ENCODE data around the gene MT3. TPM values are rescaled to one million over a fixed set of nuclear protein-coding genes. Genes with fewer than 3 reads are reported as not detected.
A peak's percentile ranks its signal among the peaks of the same experiment; 100 is the strongest.

MT3 gene
- total and polyA plus RNA-seq, 2 of the 8 experiments (the other 6 are each of a cell fraction or from before 2014, with no cell fraction given) = 0.17 TPM; not detected in 1

DNA sequence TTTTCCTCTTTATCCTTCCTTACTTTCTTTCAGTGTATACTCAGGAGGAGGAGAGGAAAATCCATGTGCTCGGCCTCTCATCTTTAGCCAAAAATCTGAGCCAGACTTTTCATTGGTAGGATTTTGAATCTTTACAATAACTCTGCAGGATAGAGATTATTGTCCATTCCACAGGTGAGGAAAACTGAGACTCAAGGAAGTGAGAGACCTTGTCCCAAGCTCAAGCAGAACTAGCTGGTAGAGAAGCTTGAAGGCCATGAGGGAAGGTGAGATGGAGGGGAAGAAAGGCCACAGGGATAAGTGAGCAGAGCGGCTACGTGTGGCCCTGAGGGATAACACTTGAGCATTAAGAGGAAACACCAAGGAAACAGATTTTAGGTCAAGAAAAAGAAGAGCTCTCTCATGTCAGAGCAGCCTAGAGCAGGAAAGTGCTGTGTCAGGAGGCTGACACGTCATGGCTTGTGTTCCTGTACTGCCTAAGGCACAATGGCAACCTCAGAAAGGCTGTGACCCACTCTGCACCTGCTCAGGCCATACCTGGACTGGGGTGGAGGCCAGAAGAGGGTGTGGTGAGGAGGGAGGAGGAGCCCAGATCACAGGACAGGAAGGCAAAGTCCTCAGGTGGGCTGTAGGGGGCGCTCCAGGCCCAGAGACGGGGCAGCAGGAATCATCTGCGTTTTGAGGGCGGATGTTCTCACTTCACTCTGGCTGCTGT is 12.6 kb upstream of the MT3 start:
- Histone ChIP-seq H2BK12ac (ENCODE audit: low read depth, low read length) (0 out of 2 replicates have a peak overlapping the region, but pooled peaks have one; percentile 19), H3K79me2 (ENCODE audit: control insufficient read depth in 1 of 2, insufficient read depth in 2 of 2, low read length in 2 of 2) (no peaks in the 10 kb centered on the region), H3K18ac (ENCODE audit: extremely low read depth, low read length) (no peak overlapping the region), H4K20me1 (replicated peaks in 1 of 2; ENCODE audit: control insufficient read depth in 1 of 2, insufficient read depth in 2 of 2, low read length in 2 of 2) (no peaks in the 10 kb centered on the region), H2BK15ac (ENCODE audit: low read length) (no peak overlapping the region), H3K14ac (ENCODE audit: insufficient read length) (no peak overlapping the region), H3K27ac (ENCODE audit: low read depth, low read length) (no peak overlapping the region), H3K9ac (replicated peaks in 1 of 4; ENCODE audit: extremely low read depth in 1 of 4, low read depth in 3 of 4, low read length in 3 of 4) (no peak overlapping the region), H3K23ac (ENCODE audit: insufficient read length) (no peak overlapping the region), H3K56ac (replicated peaks; ENCODE audit: insufficient read length, low read depth, low read length) (no peak overlapping the region), H3K4me2 (ENCODE audit: insufficient read depth in 1 of 2, low read depth in 2 of 2, low read length in 2 of 2) (no peak overlapping the region), H3K27me3 (replicated peaks in 1 of 4; ENCODE audit: control insufficient read depth in 3 of 4, extremely low read depth in 1 of 4, insufficient read depth in 3 of 4, low read length in 3 of 4) (no peaks in the 10 kb centered on the region; a peak in 1 of 7 replicates), H3K4me1 (replicated peaks in 1 of 4; ENCODE audit: control insufficient read depth in 3 of 4, insufficient read depth in 4 of 4, low read length in 3 of 4) (no peaks in the 10 kb centered on the region), H4K5ac (ENCODE audit: insufficient read length, low read depth, low read length) (no peak overlapping the region), H2AFZ (ENCODE audit: low read length) (no peak overlapping the region), H2BK120ac (replicated peaks; ENCODE audit: low read depth, low read length) (no peak overlapping the region), H3K23me2 (ENCODE audit: low read depth, low read length) (no peaks in the 10 kb centered on the region), H3K9me3 (ENCODE audit: insufficient read depth in 2 of 2, low read depth in 1 of 2, low read length in 1 of 2) (peaks cover 4 to 6% of the 10 kb centered on the region in 2 experiments; a peak in 2 of 4 replicates), H4K8ac (ENCODE audit: extremely low read depth, insufficient read depth, low read length) (no peak overlapping the region), H4K91ac (replicated peaks; ENCODE audit: insufficient read length, low read length) (no peak overlapping the region), H2AK5ac (ENCODE audit: low read depth, low read length) (no peak overlapping the region), H2BK5ac (ENCODE audit: low read depth, low read length) (no peak overlapping the region), H3K36me3 (ENCODE audit: control insufficient read depth in 2 of 4, insufficient read depth in 4 of 4, low read length in 3 of 4) (no peaks in the 10 kb centered on the region), H3K4ac (replicated peaks; ENCODE audit: insufficient read length, low read depth, low read length) (no peak overlapping the region), H3K79me1 (ENCODE audit: low read depth, low read length) (no peaks in the 10 kb centered on the region), H3K4me3 (ENCODE audit: extremely low read depth in 1 of 4, insufficient read depth in 2 of 4, low read depth in 3 of 4, low read length in 4 of 4) (no peak overlapping the region), H2BK20ac (ENCODE audit: low read length) (no peak overlapping the region)
- WGBS, 2 experiments (ENCODE audit: extremely low coverage in 1 of 2, insufficient coverage in 1 of 2, insufficient read length in 1 of 2, insufficient replicate concordance in 2 of 2, low coverage in 1 of 2, low lambda C conversion rate in 2 of 2, missing lambda C conversion rate in 1 of 2) = 29% methylated on average over 8 of the region's 8 CpGs; no CpG with 5 or more reads in 1 of the 2 experiments
- FAIRE-seq (peak; percentile 62), DNase-seq (ENCODE audit: low read depth in 1 of 2, low spot score in 2 of 2) (peak; percentile 67 to 94)
- CTCF ChIA-PET (ENCODE audit: partially characterized antibody) = interaction anchor here (0.6 to 4.6 kb wide), 35 partner anchors 9 to 879 kb away, joined by 3 to 39 read pairs (median 3); partner anchors contain the start of genes MT1A, MT1G, MT3 and MT4
- POLR2A ChIA-PET (ENCODE audit: partially characterized antibody) = interaction anchor here (1.4 kb wide), 1 partner anchor 30 kb away, joined by 3 read pairs; no protein-coding TSS in a partner anchor
- TF ChIP-seq SIX5 (IDR thresholded peaks at IDR 0.05; ENCODE audit: low read depth, low read length) = no peak
- 0 out of 2 replicates have a peak, but pooled peaks have one; percentile 9 for TF ChIP-seq CREB1 (IDR thresholded peaks at IDR 0.05)
- 0 out of 2 replicates have a peak, but pooled peaks have one; percentile 24 for TF ChIP-seq JUND (IDR thresholded peaks at IDR 0.05; ENCODE audit: low read length)
- TF ChIP-seq TCF12 (IDR thresholded peaks at IDR 0.05; ENCODE audit: low read depth, low read length) = no peak
- no peak for TF ChIP-seq EZH2 (IDR thresholded peaks at IDR 0.05; ENCODE audit: low read depth, low read length, severe bottlenecking)
- TF ChIP-seq KDM5A (IDR thresholded peaks at IDR 0.05; ENCODE audit: low read length) = no peak
- peak; percentile 97 to 99 for TF ChIP-seq RAD21 (IDR thresholded peaks at IDR 0.05 in 1 of 2, conservative IDR thresholded peaks at IDR 0.05 in 1 of 2; ENCODE audit: low read depth in 2 of 2, low read length in 2 of 2)
- TF ChIP-seq, protein P1, sequence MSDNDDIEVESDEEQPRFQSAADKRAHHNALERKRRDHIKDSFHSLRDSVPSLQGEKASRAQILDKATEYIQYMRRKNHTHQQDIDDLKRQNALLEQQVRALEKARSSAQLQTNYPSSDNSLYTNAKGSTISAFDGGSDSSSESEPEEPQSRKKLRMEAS (IDR thresholded peaks at IDR 0.05) = 0 out of 2 replicates have a peak, but pooled peaks have one; percentile 24
- TF ChIP-seq EP300 (IDR thresholded peaks at IDR 0.05; ENCODE audit: borderline replicate concordance in 1 of 2, low read depth in 2 of 2, low read length in 2 of 2) = 0 out of 3 replicates have a peak, but pooled peaks of 1 of the 2 experiments have one; percentile 8

Measured in H1 (cell line).